ENCODE measurements around the gene ADAT3. TPM values are rescaled to one million over a fixed set of nuclear protein-coding genes. Genes with fewer than 3 reads are reported as not detected.
A peak's percentile ranks its signal among the peaks of the same experiment; 100 is the strongest.

ADAT3 gene
- total and polyA plus RNA-seq, 9 donors = 1.0 to 3.3 (median 2.2) TPM

- Histone ChIP-seq H3K36me3 (ENCODE audit: control insufficient read depth, insufficient read depth, low read length) (no peaks in the 10 kb centered on the region), H3K27ac (ENCODE audit: low read length) (peak overlapping the region; percentile 35), H3K4me3 (ENCODE audit: low read length) (no peak overlapping the region), H3K27me3 (ENCODE audit: control insufficient read depth, insufficient read depth, low read length) (no peaks in the 10 kb centered on the region), H3K4me1 (ENCODE audit: control insufficient read depth, insufficient read depth, low read length) (peaks cover 20% of the 10 kb centered on the region), H3K9me3 (replicated peaks; ENCODE audit: control insufficient read depth, low read depth, low read length) (no peaks in the 10 kb centered on the region)
- 82% methylated on average over 12 of the region's 16 CpGs for WGBS (ENCODE audit: insufficient coverage)
- peak; percentile 63 for DNase-seq
Observed at GRCh38 chr19:1901940-1902404, 3.2 kb upstream of the ADAT3 start.

DNA sequence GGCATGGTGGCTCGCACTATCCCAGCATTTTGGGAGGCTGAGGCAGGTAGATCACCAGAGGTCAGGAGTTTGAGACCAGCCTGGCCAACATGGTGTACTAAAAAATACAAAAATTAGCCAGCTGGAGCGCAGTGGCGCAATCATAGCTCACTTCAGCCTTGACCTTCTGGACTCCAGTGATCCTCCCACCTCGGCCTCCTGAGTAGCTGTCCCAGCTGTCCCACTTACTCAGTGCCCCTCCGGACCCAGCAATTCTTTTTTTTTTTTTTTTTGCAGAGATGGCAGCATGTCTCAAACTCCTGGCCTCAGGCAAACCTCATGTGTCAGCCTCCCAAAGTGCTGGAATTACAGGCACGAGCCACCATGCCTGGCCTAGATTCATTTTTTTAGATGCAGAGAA is 2.3 kb upstream of the ADAT3 start:
- peaks cover 16% of the 10 kb centered on the region for H3K4me1 ChIP-seq (ENCODE audit: control insufficient read depth, insufficient read depth, low read length)
- H3K9me3 ChIP-seq (replicated peaks; ENCODE audit: control insufficient read depth, low read depth, low read length) = no peaks in the 10 kb centered on the region
- no peaks in the 10 kb centered on the region for H3K36me3 ChIP-seq (ENCODE audit: control insufficient read depth, insufficient read depth, low read length)
- no peak overlapping the region for H3K4me3 ChIP-seq (ENCODE audit: low read length)
- WGBS (ENCODE audit: insufficient coverage) = 84% methylated on average over 5 of the region's 6 CpGs
- peak overlapping the region; percentile 67 for H3K27ac ChIP-seq (ENCODE audit: low read length)
- H3K27me3 ChIP-seq (ENCODE audit: control insufficient read depth, insufficient read depth, low read length) = no peaks in the 10 kb centered on the region
- no peak for DNase-seq

- H3K27ac ChIP-seq (ENCODE audit: low read length) = peak overlapping the region; percentile 85
Observed at GRCh38 chr19:1904860-1905109, 414 bp upstream of the ADAT3 start.

DNA sequence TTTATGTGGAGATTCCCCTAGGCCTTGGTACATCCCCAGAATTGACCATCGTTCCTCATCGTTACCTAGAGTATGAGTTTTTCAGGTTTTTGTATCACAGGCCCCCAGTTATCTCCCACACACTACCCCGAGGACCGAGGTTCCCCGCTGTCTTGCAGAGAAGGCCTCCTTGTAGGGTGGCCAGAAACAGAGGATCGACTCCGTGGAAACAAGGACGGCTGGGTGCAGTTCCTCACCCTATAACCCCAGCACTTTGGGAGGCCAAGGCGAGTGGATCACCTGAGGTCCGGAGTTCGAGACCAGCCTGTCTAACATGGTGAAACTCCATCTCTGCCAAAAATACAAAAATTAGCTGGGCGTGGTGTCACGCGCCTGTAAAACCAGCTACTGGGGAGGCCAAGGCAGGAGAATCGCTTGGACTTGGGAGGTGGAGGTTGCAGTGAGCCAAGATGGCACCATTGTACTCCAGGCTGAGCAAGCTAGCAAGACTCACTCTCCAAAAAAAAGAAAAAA is 720 bp downstream of the ADAT3 start:
- no peak for DNase-seq
- H3K36me3 ChIP-seq (ENCODE audit: control insufficient read depth, insufficient read depth, low read length) = peaks cover 3% of the 10 kb centered on the region
- no peaks in the 10 kb centered on the region for H3K9me3 ChIP-seq (replicated peaks; ENCODE audit: control insufficient read depth, low read depth, low read length)
- peak overlapping the region; percentile 61 for H3K27ac ChIP-seq (ENCODE audit: low read length)
- H3K4me1 ChIP-seq (ENCODE audit: control insufficient read depth, insufficient read depth, low read length) = peaks cover 25% of the 10 kb centered on the region
- H3K27me3 ChIP-seq (ENCODE audit: control insufficient read depth, insufficient read depth, low read length) = no peaks in the 10 kb centered on the region
- 80% methylated on average over 1 of the region's 15 CpGs for WGBS (ENCODE audit: insufficient coverage)
- peak overlapping the region; percentile 69 for H3K4me3 ChIP-seq (ENCODE audit: low read length)

More at GRCh38 chr19:1904860-1905109, 414 bp upstream of the ADAT3 start:
- WGBS (ENCODE audit: insufficient coverage) = 41% methylated on average over 7 of the region's 8 CpGs
- Histone ChIP-seq H3K9me3 (replicated peaks; ENCODE audit: control insufficient read depth, low read depth, low read length) (no peaks in the 10 kb centered on the region), H3K4me3 (ENCODE audit: low read length) (peak overlapping the region; percentile 2), H3K4me1 (ENCODE audit: control insufficient read depth, insufficient read depth, low read length) (peaks cover 24% of the 10 kb centered on the region), H3K36me3 (ENCODE audit: control insufficient read depth, insufficient read depth, low read length) (peaks cover 3% of the 10 kb centered on the region), H3K27me3 (ENCODE audit: control insufficient read depth, insufficient read depth, low read length) (no peaks in the 10 kb centered on the region)
- no peak for DNase-seq

DNA sequence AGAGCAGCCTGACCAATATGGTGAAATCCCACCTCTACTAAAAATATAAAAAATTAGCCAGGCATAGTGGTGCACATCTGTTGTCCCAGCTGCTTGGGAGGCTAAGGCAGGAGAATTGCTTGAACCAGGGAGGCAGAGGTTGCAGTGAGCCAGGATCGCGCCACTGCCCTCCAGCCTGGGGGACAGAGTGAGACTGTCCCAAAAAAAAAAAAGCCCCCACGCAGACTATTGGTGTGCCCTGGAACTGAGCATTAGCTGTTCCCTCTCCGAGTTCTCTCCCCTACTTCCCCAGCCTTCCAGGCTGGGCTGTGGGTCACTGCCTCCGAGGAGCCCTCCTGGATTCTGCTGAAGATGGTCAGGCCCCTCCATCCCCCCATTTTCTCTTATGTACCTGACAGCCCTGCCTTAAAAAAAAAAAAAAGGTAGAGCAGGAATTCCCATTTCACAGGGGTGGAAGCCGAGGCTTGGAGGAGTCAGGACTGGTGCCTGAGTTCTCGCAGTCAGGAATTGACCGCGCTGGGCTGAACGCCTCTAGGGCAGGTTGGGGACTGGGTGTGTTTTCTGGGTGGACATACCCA is 1.9 kb downstream of the ADAT3 start:
- Histone ChIP-seq H3K27me3 (ENCODE audit: control insufficient read depth, insufficient read depth, low read length) (no peaks in the 10 kb centered on the region), H3K4me3 (ENCODE audit: low read length) (no peak overlapping the region), H3K27ac (ENCODE audit: low read length) (no peak overlapping the region), H3K4me1 (ENCODE audit: control insufficient read depth, insufficient read depth, low read length) (peaks cover 25% of the 10 kb centered on the region), H3K9me3 (replicated peaks; ENCODE audit: control insufficient read depth, low read depth, low read length) (no peaks in the 10 kb centered on the region), H3K36me3 (ENCODE audit: control insufficient read depth, insufficient read depth, low read length) (peaks cover 3% of the 10 kb centered on the region)
- no peak for DNase-seq
- WGBS (ENCODE audit: insufficient coverage) = 88% methylated on average over 8 of the region's 10 CpGs

GRCh38 chr19:1907563-1908363 is 2.6 kb downstream of the ADAT3 start:
- peaks cover 3% of the 10 kb centered on the region for H3K36me3 ChIP-seq (ENCODE audit: control insufficient read depth, insufficient read depth, low read length)
- H3K4me3 ChIP-seq (ENCODE audit: low read length) = no peak overlapping the region
- no peak for DNase-seq
- H3K27ac ChIP-seq (ENCODE audit: low read length) = peak overlapping the region; percentile 13
- 79% methylated on average over 36 of the region's 43 CpGs for WGBS (ENCODE audit: insufficient coverage)
- no peaks in the 10 kb centered on the region for H3K27me3 ChIP-seq (ENCODE audit: control insufficient read depth, insufficient read depth, low read length)
- peaks cover 25% of the 10 kb centered on the region for H3K4me1 ChIP-seq (ENCODE audit: control insufficient read depth, insufficient read depth, low read length)
- no peaks in the 10 kb centered on the region for H3K9me3 ChIP-seq (replicated peaks; ENCODE audit: control insufficient read depth, low read depth, low read length)

- no peak overlapping the region for H3K4me3 ChIP-seq (ENCODE audit: low read length)
- no peak for DNase-seq
- no peak overlapping the region for H3K27ac ChIP-seq (ENCODE audit: low read length)
- H3K36me3 ChIP-seq (ENCODE audit: control insufficient read depth, insufficient read depth, low read length) = peaks cover 8% of the 10 kb centered on the region
- WGBS (ENCODE audit: insufficient coverage) = 89% methylated on average over 12 of the region's 13 CpGs
- peaks cover 25% of the 10 kb centered on the region for H3K4me1 ChIP-seq (ENCODE audit: control insufficient read depth, insufficient read depth, low read length)
- H3K27me3 ChIP-seq (ENCODE audit: control insufficient read depth, insufficient read depth, low read length) = no peaks in the 10 kb centered on the region
- H3K9me3 ChIP-seq (replicated peaks; ENCODE audit: control insufficient read depth, low read depth, low read length) = no peaks in the 10 kb centered on the region
Observed at GRCh38 chr19:1908364-1908678, 3.1 kb downstream of the ADAT3 start.

- Histone ChIP-seq H3K27ac (ENCODE audit: low read length) (no peak overlapping the region), H3K4me3 (ENCODE audit: low read length) (no peak overlapping the region), H3K9me3 (replicated peaks; ENCODE audit: control insufficient read depth, low read depth, low read length) (no peaks in the 10 kb centered on the region), H3K36me3 (ENCODE audit: control insufficient read depth, insufficient read depth, low read length) (peaks cover 15% of the 10 kb centered on the region), H3K4me1 (ENCODE audit: control insufficient read depth, insufficient read depth, low read length) (peaks cover 22% of the 10 kb centered on the region), H3K27me3 (ENCODE audit: control insufficient read depth, insufficient read depth, low read length) (no peaks in the 10 kb centered on the region)
- WGBS (ENCODE audit: insufficient coverage) = 39% methylated on average over 6 of the region's 10 CpGs
- no peak for DNase-seq
Observed at GRCh38 chr19:1909761-1910080, 4.5 kb downstream of the ADAT3 start.

DNA sequence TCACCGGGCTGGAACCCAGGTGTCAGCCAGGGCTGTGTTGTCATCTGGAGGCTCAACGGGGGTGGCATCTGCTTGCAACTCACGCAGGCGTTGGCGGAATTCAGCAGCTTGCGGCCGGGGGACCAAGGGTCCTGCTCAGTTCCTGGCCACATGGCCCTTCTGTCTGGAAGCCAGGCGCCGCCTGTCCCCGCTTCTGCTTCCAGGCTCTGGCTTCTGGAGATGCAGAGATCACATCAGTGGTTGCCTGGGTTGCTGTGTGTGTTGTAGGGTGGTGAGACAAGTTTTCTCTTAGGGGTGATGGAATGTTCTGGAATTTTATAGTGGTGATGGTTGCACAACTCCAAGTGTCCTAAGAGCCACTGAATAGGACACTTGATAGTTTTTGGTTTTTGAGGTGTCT is 5.0 kb downstream of the ADAT3 start:
- no peaks in the 10 kb centered on the region for H3K27me3 ChIP-seq (ENCODE audit: control insufficient read depth, insufficient read depth, low read length)
- 91% methylated on average over 6 of the region's 10 CpGs for WGBS (ENCODE audit: insufficient coverage)
- H3K27ac ChIP-seq (ENCODE audit: low read length) = no peak overlapping the region
- no peaks in the 10 kb centered on the region for H3K9me3 ChIP-seq (replicated peaks; ENCODE audit: control insufficient read depth, low read depth, low read length)
- no peak overlapping the region for H3K4me3 ChIP-seq (ENCODE audit: low read length)
- peaks cover 19% of the 10 kb centered on the region for H3K36me3 ChIP-seq (ENCODE audit: control insufficient read depth, insufficient read depth, low read length)
- no peak for DNase-seq
- H3K4me1 ChIP-seq (ENCODE audit: control insufficient read depth, insufficient read depth, low read length) = peaks cover 20% of the 10 kb centered on the region

DNA sequence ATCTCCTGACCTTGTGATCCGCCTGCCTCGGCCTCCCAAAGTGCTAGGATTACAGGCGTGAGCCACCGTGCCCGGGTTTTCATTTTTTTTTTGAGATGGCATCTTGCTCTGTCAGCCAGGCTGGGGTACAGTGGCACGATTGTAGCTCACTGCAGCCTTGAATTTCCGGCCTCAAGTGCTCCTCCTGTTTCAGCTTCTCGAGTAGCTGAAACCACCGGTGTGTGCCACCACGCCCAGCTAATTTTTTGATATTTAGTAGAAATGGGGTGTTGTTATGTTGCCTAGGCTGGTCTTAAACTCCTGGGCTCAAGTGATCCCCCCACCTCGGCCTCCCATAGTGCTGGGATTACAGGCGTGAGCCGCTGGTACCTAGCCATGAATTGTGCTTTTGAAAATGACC is 5.9 kb downstream of the ADAT3 start:
- peaks cover 16% of the 10 kb centered on the region for H3K4me1 ChIP-seq (ENCODE audit: control insufficient read depth, insufficient read depth, low read length)
- DNase-seq = no peak
- WGBS (ENCODE audit: insufficient coverage) = 93% methylated on average over 10 of the region's 13 CpGs
- H3K9me3 ChIP-seq (replicated peaks; ENCODE audit: control insufficient read depth, low read depth, low read length) = no peaks in the 10 kb centered on the region
- no peak overlapping the region for H3K4me3 ChIP-seq (ENCODE audit: low read length)
- no peak overlapping the region for H3K27ac ChIP-seq (ENCODE audit: low read length)
- no peaks in the 10 kb centered on the region for H3K27me3 ChIP-seq (ENCODE audit: control insufficient read depth, insufficient read depth, low read length)
- H3K36me3 ChIP-seq (ENCODE audit: control insufficient read depth, insufficient read depth, low read length) = peaks cover 21% of the 10 kb centered on the region
